NCI-H69 (cell line): Measurements from ENCODE around the gene RNF144B.
"Not testable (repeated sequence)": the region's sequence is repeated elsewhere in the genome, so short reads cannot be mapped to it uniquely, and the experiment has no call there.

Experiments used
- DNase-seq: peaks from one replicate; lab custom pipeline; 2025; lab: John Stamatoyannopoulos, UW

Gene RNF144B

GRCh38 chr6:18387061-18387721, at the start of gene RNF144B:
Gene RNF144B (plus strand): TSS chr6:18387350. CDS start chr6:18399535, 12,185 bp downstream.
- peak; percentile 98 for DNase-seq

- DNase-seq, result no peak
Observed at GRCh38 chr6:18339599-18339998, 47.6 kb upstream of the RNF144B start.

GRCh38 chr6:18340781-18341551, 46.2 kb upstream of the RNF144B start:
- DNase-seq, result no peak

GRCh38 chr6:18342223-18342622, 44.9 kb upstream of the RNF144B start:
- DNase-seq, result no peak

- no peak for DNase-seq
Observed at GRCh38 chr6:18343741-18344140, 43.4 kb upstream of the RNF144B start.

- no peak for DNase-seq
Observed at GRCh38 chr6:18347021-18347577, 40.1 kb upstream of the RNF144B start.

GRCh38 chr6:18347866-18348265, 39.3 kb upstream of the RNF144B start:
- DNase-seq, result peak; percentile 91

- no peak for DNase-seq
Observed at GRCh38 chr6:18349386-18349785, 37.8 kb upstream of the RNF144B start.

- no peak for DNase-seq
Observed at GRCh38 chr6:18350271-18350670, 36.9 kb upstream of the RNF144B start.

GRCh38 chr6:18350712-18351111, 36.4 kb upstream of the RNF144B start:
- DNase-seq, result no peak

- no peak for DNase-seq
Observed at GRCh38 chr6:18352001-18352400, 35.1 kb upstream of the RNF144B start.

GRCh38 chr6:18352842-18353241, 34.3 kb upstream of the RNF144B start:
- peak; percentile 83 for DNase-seq

- DNase-seq, result no peak
Observed at GRCh38 chr6:18353251-18353650, 33.9 kb upstream of the RNF144B start.

GRCh38 chr6:18357546-18357945, 29.6 kb upstream of the RNF144B start:
- not testable (repeated sequence) for DNase-seq

GRCh38 chr6:18359237-18359885, 27.8 kb upstream of the RNF144B start:
- DNase-seq, result no peak

GRCh38 chr6:18360188-18360587, 27.0 kb upstream of the RNF144B start:
- DNase-seq, result peak; percentile 75

GRCh38 chr6:18362058-18362561, 25.0 kb upstream of the RNF144B start:
- DNase-seq, result no peak

- DNase-seq, result no peak
Observed at GRCh38 chr6:18363746-18364145, 23.4 kb upstream of the RNF144B start.

- not testable (repeated sequence) for DNase-seq
Observed at GRCh38 chr6:18364561-18364960, 22.6 kb upstream of the RNF144B start.

- no peak for DNase-seq
Observed at GRCh38 chr6:18367371-18367770, 19.8 kb upstream of the RNF144B start.

GRCh38 chr6:18368277-18369105, 18.7 kb upstream of the RNF144B start:
- DNase-seq, result no peak

- DNase-seq, result no peak
Observed at GRCh38 chr6:18371010-18371409, 16.1 kb upstream of the RNF144B start.
